DMS114 treated with DMSO at 0.1 percent for 48 hours (cell line): ENCODE data around the gene BCL2L14.

Experiments used
- DNase-seq: peaks from one replicate; lab custom pipeline; 2025; ENCODE audit not compliant: unreplicated experiment; lab: John Stamatoyannopoulos, UW

BCL2L14 gene

GRCh38 chr12:12054993-12055392 lies 15.7 kb upstream of the BCL2L14 start:
- DNase-seq: no peak

GRCh38 chr12:12056951-12057350 lies 13.8 kb upstream of the BCL2L14 start:
- DNase-seq: no peak

GRCh38 chr12:12064596-12064995 lies 6.1 kb upstream of the BCL2L14 start:
- no peak for DNase-seq

GRCh38 chr12:12068751-12069150 lies 2.0 kb upstream of the BCL2L14 start:
- no peak for DNase-seq

- no peak for DNase-seq
These were observed 754 bp upstream of the BCL2L14 start for GRCh38 chr12:12069821-12070548.

GRCh38 chr12:12072064-12072760 lies 1.5 kb downstream of the BCL2L14 start:
- DNase-seq: no peak

GRCh38 chr12:12079291-12079690 lies 8.6 kb downstream of the BCL2L14 start:
- DNase-seq: no peak

- DNase-seq: peak; percentile 40
These were observed 11.2 kb downstream of the BCL2L14 start for GRCh38 chr12:12081836-12082497.

GRCh38 chr12:12083688-12084087 lies 12.9 kb downstream of the BCL2L14 start:
- no peak for DNase-seq

GRCh38 chr12:12086362-12086761 lies 15.6 kb downstream of the BCL2L14 start:
- no peak for DNase-seq

GRCh38 chr12:12086973-12087692 lies 16.4 kb downstream of the BCL2L14 start:
- DNase-seq: no peak

GRCh38 chr12:12087693-12088034 lies 16.9 kb downstream of the BCL2L14 start:
- DNase-seq: no peak

- no peak for DNase-seq
These were observed 17.4 kb downstream of the BCL2L14 start for GRCh38 chr12:12088147-12088546.

- DNase-seq: no peak
These were observed 18.0 kb downstream of the BCL2L14 start for GRCh38 chr12:12088761-12089160.

- DNase-seq: no peak
These were observed 20.3 kb downstream of the BCL2L14 start for GRCh38 chr12:12091071-12091470.

- no peak for DNase-seq
These were observed 21.4 kb downstream of the BCL2L14 start for GRCh38 chr12:12091977-12092663.

GRCh38 chr12:12094481-12094880 lies 23.7 kb downstream of the BCL2L14 start:
- no peak for DNase-seq

- DNase-seq: no peak
These were observed 24.3 kb downstream of the BCL2L14 start for GRCh38 chr12:12095021-12095420.

- DNase-seq: no peak
These were observed 27.4 kb downstream of the BCL2L14 start for GRCh38 chr12:12097891-12098690.

- DNase-seq: no peak
These were observed 27.9 kb downstream of the BCL2L14 start for GRCh38 chr12:12098691-12099015.
